DMS114 treated with DMSO at 0.1 percent for 48 hours (cell line): ENCODE data around the gene PLOD1.
"Not testable (repeated sequence)": the region's sequence is repeated elsewhere in the genome, so short reads cannot be mapped to it uniquely, and the experiment has no call there.

Experiments used
- DNase-seq: peaks from one replicate; lab custom pipeline; 2025; ENCODE audit not compliant: unreplicated experiment; lab: John Stamatoyannopoulos, UW

PLOD1 gene

DNA sequence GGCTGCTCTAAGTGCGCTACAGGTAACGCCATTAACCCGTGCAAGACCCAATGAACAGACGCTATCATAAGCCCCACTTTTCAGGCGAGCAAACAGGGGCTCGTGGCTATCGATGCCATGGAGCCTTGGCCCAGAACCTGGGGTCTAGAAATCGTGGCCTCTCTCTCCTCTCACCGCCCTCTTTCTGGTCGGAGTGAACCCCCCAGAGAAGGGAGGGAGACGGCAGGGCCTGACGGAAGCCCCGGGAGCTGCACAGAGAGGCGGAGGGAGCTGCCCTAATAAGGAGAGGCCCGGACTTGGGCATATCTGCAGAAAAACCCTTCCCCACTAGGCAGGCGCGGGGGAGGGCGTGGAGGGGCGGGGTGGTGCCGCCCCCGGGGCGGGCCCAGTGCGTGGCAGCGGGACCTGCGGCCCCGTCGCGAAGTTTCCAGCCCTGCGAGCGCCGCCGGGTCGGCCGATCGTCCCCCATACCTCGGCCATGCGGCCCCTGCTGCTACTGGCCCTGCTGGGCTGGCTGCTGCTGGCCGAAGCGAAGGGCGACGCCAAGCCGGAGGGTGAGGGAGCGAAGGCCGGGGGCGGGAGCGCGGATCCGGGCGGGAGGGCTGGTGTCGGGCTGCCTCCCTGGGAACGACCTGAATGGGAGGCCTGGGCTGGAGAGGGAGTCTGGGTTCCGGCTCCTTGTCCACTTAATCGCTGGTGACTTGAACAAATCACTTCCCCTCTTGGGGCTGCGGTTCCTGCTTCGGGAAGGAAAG, at the start of gene PLOD1:
Gene PLOD1 (plus strand): TSS at position 416 of the 755 bp plus-strand sequence. CDS start 63 bp downstream, at position 479.
- DNase-seq = peak; percentile 41

DNA sequence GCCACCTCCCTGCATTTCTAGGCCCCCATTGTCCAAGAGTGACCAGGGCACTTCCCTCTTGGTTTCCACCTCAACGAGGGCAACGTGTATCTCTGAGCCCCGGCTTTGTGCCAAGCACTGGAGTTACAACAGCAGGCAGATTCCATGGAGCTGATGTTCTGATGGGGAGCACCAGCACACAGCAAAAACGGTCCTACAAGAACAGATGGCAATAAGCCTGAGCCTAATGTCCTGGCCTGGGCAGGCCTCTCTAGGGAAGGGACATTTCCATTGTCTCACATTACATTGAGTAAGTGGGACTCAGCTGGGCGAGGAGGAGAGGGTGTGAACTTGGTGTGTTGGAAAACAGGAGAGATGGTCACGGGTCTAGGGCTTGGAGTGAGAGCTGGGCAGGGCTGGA, 48.6 kb upstream of the PLOD1 start:
- no peak for DNase-seq

DNA sequence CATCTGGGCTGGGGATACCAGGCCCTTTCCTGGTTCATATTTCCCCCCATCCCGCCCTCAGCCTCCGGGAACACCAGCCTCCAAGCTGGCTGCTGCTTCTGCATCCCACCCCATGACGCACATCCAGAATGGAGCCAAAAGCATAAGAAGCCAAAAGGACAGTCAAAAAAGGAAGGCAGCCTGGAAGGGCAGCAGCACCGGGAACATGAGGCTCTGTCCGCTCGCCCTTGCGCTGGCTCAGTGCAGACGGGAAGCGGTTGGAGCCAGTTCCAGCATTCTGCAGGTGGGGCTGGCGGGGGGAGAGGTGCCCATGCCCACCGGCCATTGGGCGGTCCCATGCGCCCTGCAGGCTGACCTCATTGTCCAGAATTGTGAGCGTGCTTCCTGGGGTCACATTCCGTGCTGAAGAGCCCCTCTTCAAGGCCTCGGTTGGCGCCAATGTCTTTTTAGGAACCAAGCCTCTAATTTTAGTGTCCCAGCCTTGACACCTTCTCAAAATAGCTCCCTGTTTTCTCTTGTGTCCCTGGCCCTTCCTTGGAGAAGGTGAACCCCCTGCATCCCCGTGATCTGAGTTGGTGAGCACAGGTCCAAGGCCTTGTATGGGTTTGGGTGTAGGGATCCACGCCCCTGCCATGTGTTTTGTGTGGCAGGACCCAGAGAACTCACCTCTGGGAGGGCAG, 47.4 kb upstream of the PLOD1 start:
- no peak for DNase-seq

DNA sequence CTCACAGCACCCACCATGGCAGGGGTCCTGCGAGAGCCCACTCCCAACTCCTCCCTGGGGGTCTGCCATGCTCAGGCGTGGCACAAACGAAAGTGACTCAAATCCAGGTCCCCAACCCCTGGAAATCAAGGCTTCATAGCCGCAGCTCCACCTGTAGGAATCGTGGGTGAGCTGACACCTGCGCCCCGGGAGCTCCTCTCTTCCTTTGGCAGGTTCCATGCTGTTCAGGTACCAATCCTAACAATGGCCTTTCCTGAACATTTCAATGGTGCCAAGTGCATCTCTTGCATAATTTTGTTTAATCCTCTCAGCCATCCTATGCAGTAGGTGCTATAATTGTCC, 46.9 kb upstream of the PLOD1 start:
- no peak for DNase-seq

DNA sequence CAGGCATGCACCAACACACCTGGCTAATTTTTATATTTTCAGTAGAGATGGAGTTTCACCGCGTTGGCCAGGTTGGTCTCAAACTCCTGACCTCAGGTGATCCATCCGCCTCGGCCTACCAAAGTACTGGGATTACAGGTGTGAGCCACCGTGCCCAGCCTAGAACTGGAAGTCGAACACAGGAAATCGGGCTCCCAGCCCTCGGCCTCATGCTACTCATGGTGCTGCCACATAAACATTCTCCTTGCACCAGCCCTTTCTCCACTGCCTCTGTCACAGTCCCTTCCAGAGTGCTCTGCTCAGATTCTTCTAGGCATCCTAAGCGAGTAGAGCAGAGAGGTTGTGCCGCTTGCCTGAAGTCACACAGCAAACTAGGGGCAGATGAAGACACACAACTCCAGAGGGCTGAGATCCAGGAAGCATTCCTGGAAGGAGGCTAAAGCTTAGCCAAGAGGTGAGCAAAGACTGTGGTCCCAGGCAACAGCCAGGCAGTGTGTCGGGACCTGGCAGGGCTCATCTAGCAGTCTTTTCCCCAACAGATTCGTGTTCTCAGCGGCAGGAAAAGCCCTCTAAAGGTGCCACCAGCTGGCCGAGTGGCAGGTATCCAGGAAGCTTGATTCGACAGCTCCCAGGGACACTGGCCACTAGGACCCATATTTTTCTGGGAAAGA, 46.2 kb upstream of the PLOD1 start:
- no peak for DNase-seq

DNA sequence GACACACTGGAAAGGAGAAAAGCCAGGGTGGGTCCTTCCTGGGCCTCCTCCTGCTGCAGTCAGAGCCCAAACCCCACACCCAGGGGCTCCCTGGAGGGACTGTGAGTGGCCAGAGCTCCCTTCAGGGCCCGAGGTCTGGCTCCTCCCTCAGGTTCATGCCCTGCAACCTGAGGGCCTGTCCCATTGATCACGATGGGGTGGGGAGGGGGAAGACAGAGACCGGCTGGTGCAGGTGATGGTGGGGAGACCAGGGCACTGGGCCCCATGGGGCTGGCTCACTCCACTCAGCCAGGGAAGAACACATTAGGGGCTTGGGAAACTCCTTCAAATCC, 45.7 kb upstream of the PLOD1 start:
- no peak for DNase-seq

DNA sequence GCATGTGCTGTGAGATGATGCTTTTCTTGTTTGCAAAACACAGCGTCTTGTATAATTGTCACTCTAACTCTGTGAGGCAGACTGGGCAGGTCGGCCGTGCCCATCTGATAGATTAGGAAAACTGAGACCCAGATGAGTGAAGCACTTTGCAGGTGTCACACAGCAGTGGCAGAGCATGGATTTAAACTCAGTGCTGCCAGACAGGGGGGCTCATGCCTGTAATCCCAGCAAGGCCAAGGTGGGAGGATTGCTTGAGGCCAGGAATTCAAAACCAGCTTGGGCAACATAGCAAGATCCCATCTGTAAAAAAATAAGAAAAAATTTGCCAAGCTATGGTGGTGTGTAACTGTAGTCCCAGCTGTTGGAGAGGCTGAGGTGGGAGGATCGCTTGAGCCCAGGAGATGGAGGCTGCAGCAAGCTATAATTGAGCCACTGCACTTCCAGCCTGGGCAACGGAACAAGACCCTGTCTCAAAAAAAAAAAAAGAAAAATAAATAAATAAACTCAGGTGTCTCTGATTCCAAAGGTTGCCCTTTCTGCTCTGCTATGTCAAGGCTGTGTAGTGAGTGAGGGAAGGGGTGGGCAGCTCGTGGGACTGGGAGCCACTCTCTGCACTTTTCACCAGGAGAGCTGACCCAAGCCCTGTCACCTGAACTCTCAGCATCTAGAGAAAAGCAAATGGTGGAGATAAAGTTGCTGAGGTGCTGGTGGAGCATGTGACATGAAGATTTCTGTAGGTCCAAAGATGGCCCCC, 42.9 kb upstream of the PLOD1 start:
- no peak for DNase-seq

DNA sequence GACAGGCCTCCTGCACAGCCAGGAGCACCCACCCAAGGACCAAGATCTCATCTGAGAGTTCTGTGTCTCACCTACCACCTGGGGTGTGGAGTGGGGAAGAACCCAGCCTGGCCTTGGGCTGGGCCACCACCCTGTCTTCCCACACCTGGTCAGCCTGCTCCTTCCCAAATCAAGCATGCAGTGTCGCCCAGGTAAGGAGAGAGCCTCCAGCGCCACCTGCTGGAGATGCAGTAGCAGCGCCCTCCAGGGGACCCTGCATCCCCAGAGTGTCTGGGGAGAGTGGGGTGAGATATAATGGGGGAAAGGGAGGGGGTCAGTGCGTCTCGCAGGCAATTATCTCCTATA, 40.6 kb upstream of the PLOD1 start:
- no peak for DNase-seq

DNA sequence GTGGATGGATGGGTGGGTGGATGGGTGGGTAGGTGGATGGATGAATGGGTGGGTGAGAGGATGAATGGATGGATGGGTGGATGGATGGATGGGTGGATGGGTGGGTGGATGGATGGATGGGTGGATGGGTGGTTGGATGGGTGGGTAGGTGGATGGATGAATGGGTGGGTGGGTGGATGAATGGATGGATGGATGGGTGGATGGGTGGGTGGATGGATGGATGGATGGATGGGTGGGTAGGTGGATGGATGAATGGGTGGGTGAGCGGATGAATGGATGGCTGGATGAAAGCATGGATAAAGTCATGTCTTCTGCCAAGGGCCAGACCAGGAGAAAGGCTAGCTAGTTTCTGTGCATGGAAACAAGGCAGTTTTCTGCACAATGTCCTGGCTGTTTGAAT, 40.0 kb upstream of the PLOD1 start:
- not testable (repeated sequence) for DNase-seq

DNA sequence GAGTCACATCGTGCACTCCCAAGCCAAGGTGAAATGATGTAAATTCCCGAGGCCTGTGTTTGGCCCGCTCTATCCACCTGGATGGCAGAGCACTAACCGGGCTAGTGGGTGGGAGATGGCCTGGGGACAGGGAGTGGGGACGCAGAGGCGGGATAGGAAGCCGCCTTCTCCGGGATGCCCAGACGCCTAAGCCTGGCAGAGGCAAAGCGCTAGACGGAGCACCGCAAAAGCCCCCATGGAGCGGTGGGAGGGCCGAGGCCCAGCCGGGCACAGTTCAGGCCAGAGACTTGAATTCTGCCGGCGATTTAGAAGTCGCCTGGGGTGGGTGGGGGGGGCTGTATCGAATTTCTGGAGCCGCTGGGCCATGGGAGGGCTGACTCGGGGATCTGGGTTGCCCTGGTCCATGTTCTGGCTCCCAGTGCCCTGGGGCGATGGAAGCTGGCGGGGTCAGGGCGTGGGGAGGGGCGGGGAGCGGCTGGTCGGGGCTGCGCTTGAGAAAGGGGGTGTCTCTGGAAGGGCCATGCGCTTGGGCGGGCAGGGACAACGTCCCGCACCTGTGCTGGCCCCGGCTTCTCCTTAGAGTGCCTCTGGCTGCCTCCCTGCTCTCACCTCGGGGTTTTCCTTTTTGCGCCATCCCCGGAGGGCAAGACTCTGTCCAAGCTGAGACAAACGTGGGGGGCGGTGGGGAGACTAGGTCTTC, 36.3 kb upstream of the PLOD1 start:
- no peak for DNase-seq

DNA sequence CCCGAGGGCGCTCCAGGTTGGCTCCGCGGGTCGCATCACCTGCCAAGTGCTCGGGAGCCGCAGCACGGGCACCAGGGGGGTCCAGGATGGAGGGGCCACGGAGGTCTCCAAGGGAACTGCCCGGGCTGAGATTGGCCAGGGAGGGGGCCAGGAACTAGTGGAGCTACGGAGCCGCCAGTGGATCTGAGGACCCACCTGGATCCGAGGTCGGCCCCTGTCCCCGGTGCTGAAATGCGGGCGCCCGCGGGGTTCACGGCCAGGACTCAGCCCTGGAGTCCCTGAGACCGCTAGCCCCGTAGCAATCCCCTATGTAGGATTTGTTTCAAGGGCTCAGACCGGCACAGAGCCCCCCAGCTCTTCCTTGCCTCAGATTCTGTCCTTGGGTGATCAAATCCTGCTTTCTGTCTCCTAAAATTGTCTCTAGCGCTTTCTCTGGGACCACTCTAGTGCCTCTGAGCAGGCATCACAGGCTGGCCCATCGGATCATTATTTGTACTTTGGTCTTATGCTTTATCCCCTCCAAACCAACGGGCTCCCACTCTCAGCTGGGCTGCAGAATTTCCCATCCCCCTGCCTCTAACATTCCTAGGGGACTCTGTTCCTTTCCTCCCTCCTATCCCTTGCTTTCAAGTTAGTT, 35.6 kb upstream of the PLOD1 start:
- DNase-seq = no peak

DNA sequence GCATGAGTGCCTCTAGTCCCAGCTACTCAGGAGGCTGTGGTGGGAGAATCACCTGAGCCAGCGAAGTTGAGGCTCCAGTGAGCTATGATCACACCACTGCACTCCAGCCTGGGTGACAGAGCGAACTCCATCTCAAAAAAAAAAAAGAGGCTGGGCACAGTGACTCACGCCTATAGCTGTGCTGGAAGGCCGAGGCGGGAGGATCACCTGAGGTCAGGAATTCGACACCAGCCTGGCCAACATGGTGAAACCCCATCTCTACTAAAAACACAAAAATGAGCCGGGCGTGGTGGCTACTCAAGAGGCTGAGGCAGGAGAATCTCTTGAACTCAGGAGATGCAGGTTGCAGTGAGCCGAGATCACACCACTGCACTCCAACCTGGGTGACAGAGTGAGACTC, 33.1 kb upstream of the PLOD1 start:
- not testable (repeated sequence) for DNase-seq

DNA sequence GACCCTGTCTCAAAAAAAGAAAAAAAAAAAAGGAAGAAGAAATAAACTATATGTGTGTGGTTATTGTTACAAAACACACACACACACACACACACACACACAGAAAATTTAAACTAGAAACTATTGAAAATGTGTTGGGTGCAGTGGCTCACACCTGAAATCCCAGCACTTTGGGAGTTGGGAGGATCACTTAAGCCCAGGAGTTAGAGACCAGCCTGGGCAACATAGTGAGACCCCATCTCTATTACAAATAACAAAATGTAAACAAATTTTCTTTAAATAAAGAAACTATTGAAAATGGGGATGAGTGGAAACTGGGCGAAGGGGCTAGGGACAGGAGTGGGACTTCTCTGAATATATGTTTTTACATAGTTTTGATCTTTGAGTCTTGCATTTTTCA, 31.3 kb upstream of the PLOD1 start:
- DNase-seq = no peak

DNA sequence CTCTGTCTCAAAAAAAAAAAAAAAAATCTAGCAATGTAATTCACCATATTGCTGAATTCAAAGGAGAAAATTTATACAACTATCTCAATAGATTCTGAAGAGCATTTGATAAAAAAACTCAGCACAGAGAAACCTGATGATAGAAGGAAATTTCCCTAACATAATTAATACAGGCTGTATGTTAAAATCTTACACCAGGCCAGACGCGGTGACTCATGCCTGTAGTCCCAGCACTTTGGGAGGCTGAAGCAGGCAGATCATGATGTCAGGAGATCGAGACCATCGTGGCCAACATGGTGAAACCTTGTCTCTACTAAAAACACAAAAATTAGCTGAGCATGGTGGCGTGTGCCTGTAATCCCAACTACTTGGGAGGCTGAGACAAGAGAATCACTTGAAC, 30.4 kb upstream of the PLOD1 start:
- DNase-seq = not testable (repeated sequence)

DNA sequence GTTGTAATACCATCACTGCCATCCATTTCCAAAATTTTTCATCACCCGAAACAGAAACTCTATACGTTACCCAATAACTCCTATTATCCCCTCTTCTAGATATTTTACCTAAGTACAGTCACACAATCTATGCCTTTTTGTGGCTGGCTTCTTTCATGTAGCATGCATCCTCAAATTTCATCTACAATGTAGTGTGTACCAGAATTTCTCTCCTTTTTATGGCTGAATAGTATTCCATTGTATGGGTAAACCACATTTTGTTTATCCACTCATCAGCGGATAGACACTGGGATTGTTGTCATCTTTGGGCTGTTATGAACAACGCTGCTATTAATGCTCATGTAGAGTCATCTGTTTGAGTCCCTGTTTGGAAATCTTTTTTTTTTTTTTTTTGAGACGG, 29.5 kb upstream of the PLOD1 start:
- no peak for DNase-seq

DNA sequence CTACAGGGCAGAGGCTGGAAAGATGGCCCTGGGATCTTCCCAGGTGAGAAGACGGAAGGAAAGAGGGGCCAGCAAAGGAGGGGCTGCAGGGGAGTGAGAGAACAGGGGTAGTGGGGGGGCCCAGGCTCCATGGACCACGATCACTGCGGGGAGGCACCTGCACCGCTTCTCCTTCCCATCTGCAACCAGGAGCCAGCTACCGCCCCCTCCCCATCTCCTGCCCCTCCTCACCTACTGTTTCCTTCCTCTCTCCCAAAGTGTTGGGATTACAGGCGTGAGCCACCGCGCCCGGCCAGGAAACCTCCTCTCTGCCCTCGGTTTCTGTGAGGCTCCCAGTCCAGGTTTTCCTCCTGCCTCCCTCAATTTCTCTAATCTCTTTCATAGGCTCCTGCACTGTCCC, 27.6 kb upstream of the PLOD1 start:
- DNase-seq = no peak

DNA sequence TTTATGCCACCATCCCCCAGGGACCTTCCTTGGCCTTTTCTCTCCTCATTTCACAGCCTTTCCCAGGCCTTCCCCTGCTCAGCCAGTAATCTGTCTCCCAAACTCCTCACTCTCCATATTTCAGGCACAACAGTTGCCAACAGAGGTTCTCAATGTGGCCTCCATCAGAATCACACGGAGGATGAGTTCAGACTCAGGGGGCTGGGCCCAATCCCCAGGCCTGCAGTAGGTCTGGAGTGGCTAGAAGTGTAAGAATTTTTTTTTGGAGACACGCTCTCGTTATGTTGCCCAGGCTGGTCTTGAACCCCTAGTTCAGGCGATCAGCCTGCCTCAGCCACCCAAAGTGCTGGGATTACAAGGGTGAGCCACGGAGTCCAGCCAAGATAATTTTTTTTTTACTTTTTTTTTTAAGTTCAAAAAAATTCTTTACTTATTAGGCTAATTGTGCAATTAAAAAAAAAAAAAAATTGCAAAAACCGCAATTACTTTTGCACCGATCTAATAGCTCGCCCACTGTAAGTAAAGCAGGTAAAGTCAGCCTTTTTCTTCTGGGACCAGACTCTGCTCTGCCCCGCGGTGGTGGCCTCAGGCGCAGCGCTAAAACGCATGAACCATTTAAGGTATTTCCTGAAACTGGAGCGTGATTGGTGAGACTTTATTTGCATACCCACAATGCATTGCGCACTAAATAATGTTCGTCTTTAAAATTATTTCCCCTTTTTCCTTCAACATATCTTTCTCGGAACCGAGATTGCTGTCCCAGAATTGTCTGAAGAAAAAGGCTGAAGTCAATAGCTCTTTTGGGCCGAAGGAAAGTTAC, 27.0 kb upstream of the PLOD1 start:
- DNase-seq = peak; percentile 92

DNA sequence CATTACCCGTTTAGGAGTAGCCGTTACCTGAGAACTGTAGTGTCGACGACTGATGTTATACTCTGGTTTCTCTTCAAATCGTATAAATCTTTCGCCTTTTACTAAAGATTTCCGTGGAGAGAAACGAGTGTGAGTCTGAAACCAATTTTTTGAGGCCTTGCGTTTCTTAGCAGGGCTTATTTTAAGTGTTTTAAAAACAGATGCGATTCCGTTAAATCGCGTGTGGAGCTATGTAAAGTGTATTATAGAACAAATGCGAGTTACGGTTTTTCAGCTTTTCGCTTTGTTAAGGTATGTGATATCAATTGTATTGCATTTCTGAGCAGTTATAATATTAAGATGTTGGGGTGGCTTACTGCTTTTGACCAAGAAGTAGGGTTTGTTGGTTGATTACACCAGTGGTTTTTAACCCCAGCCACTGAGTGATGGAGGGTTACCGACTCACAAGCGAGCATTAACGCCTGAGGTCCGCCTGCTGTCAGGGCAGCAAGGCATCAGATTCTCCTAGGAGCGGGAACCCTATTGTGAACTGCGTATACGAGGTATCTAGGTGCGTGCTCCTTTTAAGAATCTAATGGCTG, 26.3 kb upstream of the PLOD1 start:
- peak; percentile 99 for DNase-seq

DNA sequence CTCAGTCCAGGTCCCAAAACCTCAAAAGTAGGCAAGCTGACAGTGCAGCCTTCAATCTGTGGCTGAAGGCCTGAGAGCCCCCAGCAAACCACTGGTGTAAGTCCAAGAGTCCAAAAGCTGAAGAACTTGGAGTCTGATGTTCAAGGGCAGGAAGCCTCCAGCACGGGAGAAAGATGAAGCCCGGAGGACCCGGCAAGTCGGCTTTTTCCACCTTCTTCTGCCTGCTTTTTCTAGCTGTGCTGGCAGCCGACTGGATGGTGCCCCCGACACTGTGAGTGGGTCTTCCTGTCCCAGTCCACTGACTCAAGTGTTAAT, 23.6 kb upstream of the PLOD1 start:
- not testable (repeated sequence) for DNase-seq

DNA sequence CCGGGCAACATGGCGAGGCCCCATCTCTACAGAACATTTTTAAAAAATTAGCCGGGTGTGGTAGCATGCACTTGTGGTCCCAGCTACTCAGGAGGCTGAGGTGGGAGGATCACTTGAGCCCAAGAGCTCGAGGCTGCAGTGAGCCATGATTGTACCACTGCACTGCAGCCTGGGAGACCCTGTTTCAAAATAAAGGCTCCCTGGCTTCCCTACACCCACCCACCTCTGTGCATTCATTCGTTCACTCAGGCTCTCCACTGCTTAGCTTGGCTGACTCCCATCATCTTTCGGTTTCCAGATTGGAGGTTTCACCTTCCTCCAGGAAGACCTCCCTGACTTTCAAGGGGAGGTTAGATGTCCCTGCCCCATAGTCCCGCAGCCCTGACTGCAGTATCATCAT, 22.5 kb upstream of the PLOD1 start:
- DNase-seq = no peak
